HEK293 (cell line): Measurements from ENCODE around the gene TMEM121.

Experiments
- CTCF ChIA-PET: fragments of 350-600 bp; formaldehyde crosslinking; extraction: SDS; loops from one replicate; lab custom pipeline; 2021; ENCODE audit warnings: antibody characterized with exemption; lab: Yijun Ruan, JAX
- POLR2A ChIA-PET: fragments of 300-600 bp; formaldehyde crosslinking; extraction: SDS; loops from one replicate; lab custom pipeline; 2020; ENCODE audit warnings: antibody characterized with exemption, inconsistent platforms; lab: Yijun Ruan, JAX
- H3K27ac ChIP-seq: fragments of 200-500 bp; sonication (Bioruptor generic); 2 replicates; pipeline ENCODE4 v1.5.1; 2014; ENCODE audit warnings: low read depth, low read length, control low read depth, inconsistent platforms; ENCODE audit errors: extremely low read depth
- H3K36me3 ChIP-seq, 2 experiments: fragments of 200-500 bp in 1 of 2; sonication (Bioruptor generic) in 1 of 2; 1 replicate in 1 of 2; 2 replicates in 1 of 2; pipeline ENCODE4 v1.5.1; 2014 to 2017; ENCODE audit warnings: inconsistent platforms in 2 of 2, low read length in 2 of 2; ENCODE audit not compliant: control insufficient read depth in 2 of 2, insufficient read depth in 1 of 2
- H3K4me1 ChIP-seq: fragments of 200-500 bp; sonication (Bioruptor generic); 2 replicates; pipeline ENCODE4 v1.5.1; 2014; ENCODE audit warnings: mild to moderate bottlenecking, low read length, inconsistent platforms; ENCODE audit not compliant: control insufficient read depth, insufficient read depth
- H3K4me3 ChIP-seq: 2 replicates; pipeline ENCODE4 v1.5.1; 2011; ENCODE audit warnings: low read depth, mild to moderate bottlenecking, control low read depth, low read length, moderate library complexity
- H3K9me3 ChIP-seq: fragments of 200-500 bp; sonication (Bioruptor generic); 2 replicates; pipeline ENCODE4 v1.5.1; 2014; ENCODE audit warnings: low read depth, low read length, inconsistent platforms; ENCODE audit not compliant: control insufficient read depth, insufficient read depth
- KLF17 ChIP-seq: fragments of 450-650 bp; formaldehyde crosslinking; IDR thresholded peaks from 2 replicates; pipeline ENCODE4 v1.5.1; 2016; ENCODE audit warnings: missing biosample characterization, missing genetic modification characterization
- MZF1 ChIP-seq: fragments of 450-650 bp; formaldehyde crosslinking; IDR thresholded peaks from 2 replicates; pipeline ENCODE4 v1.5.1; 2017; ENCODE audit warnings: missing biosample characterization, missing genetic modification characterization, borderline replicate concordance
- TSHZ1 ChIP-seq: fragments of 450-650 bp; formaldehyde crosslinking; IDR thresholded peaks from 2 replicates; pipeline ENCODE4 v1.5.1; 2016; ENCODE audit warnings: missing biosample characterization, missing genetic modification characterization, borderline replicate concordance
- ZFHX2 ChIP-seq: fragments of 450-650 bp; formaldehyde crosslinking; conservative IDR thresholded peaks from 2 replicates; pipeline ENCODE4 v1.5.1; 2016; ENCODE audit warnings: missing biosample characterization, missing genetic modification characterization
- ZFP41 ChIP-seq: fragments of 450-650 bp; formaldehyde crosslinking; IDR thresholded peaks from 2 replicates; pipeline ENCODE4 v1.5.1; 2016; ENCODE audit warnings: missing biosample characterization, missing genetic modification characterization, borderline replicate concordance
- ZNF404 ChIP-seq: fragments of 450-650 bp; formaldehyde crosslinking; IDR thresholded peaks from 2 replicates; pipeline ENCODE4 v1.5.1; 2017; ENCODE audit warnings: missing biosample characterization, missing genetic modification characterization
- ZNF658 ChIP-seq: fragments of 450-650 bp; formaldehyde crosslinking; IDR thresholded peaks from 2 replicates; pipeline ENCODE4; 2016; ENCODE audit warnings: missing biosample characterization, missing genetic modification characterization
- TF ChIP-seq, protein P1 (sequence below): fragments of 450-650 bp; formaldehyde crosslinking; IDR thresholded peaks from 2 replicates; pipeline ENCODE4 v1.5.1; 2016; ENCODE audit warnings: missing biosample characterization, missing genetic modification characterization
- TF ChIP-seq, protein P2 (sequence below): fragments of 450-650 bp; formaldehyde crosslinking; IDR thresholded peaks from 2 replicates; pipeline ENCODE4 v1.5.1; 2016; ENCODE audit warnings: missing biosample characterization, missing genetic modification characterization
- TF ChIP-seq, protein P3 (sequence below): fragments of 450-650 bp; formaldehyde crosslinking; IDR thresholded peaks from 2 replicates; pipeline ENCODE4 v1.5.1; 2016; ENCODE audit warnings: missing biosample characterization, missing genetic modification characterization

Gene TMEM121

DNA sequence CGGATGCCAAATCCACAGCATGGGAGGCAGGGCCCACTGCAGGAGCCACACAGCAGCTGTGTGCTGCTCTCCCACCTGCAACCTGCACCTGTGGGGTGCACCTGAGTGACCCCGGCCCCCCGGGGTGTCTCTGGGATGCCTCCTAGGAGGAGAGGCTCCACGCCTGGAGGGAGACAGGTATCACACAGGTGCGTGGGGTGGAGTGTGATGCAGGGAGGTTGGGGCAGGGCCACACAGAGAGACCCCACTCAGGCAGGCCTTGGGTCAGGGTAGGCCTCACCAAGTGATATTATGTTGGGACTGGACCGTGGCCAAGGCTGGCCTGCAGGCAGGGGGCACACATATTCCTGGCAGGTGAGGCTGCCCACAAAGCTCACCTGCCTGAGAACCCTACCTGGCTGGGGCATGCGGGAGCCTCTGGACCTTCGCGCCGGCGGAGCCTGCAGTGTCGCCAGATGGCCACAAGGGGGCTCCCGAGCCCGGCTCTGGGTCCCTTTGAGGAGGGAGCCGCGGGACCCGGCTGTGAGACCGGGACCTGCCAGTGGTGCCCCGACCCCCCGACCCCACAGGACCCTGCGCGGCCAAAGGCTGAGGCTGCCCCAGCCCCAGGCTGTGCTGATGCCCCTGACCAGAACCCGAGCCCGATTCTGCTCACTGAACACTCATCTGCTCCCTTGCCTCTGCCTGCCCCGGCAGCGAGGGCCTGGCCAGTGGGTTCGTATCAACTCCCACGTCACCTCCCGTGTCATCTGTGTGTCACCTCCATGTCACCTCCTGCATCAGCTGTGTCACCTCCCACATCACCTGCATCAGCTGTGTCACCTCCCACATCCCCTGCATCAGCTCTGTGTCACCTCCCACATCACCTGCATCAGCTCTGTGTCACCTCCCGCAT, 11.4 kb downstream of the TMEM121 start (continued):
- TF ChIP-seq, protein P1, sequence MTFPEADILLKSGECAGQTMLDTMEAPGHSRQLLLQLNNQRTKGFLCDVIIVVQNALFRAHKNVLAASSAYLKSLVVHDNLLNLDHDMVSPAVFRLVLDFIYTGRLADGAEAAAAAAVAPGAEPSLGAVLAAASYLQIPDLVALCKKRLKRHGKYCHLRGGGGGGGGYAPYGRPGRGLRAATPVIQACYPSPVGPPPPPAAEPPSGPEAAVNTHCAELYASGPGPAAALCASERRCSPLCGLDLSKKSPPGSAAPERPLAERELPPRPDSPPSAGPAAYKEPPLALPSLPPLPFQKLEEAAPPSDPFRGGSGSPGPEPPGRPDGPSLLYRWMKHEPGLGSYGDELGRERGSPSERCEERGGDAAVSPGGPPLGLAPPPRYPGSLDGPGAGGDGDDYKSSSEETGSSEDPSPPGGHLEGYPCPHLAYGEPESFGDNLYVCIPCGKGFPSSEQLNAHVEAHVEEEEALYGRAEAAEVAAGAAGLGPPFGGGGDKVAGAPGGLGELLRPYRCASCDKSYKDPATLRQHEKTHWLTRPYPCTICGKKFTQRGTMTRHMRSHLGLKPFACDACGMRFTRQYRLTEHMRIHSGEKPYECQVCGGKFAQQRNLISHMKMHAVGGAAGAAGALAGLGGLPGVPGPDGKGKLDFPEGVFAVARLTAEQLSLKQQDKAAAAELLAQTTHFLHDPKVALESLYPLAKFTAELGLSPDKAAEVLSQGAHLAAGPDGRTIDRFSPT (tag by site-specific recombination) = no peak
- no peak for TF ChIP-seq MZF1 (tag by site-specific recombination)
- no peak for TF ChIP-seq ZNF658 (tag by site-specific recombination)
- TF ChIP-seq ZFP41 (tag by site-specific recombination) = no peak

- H3K27ac ChIP-seq = no peak overlapping the region
- no peaks in the 10 kb centered on the region for H3K9me3 ChIP-seq
- TF ChIP-seq KLF17 (no peak), ZNF404 (no peak), ZFHX2 (no peak), TSHZ1 (tag by site-specific recombination) (no peak)
- TF ChIP-seq, protein P2, sequence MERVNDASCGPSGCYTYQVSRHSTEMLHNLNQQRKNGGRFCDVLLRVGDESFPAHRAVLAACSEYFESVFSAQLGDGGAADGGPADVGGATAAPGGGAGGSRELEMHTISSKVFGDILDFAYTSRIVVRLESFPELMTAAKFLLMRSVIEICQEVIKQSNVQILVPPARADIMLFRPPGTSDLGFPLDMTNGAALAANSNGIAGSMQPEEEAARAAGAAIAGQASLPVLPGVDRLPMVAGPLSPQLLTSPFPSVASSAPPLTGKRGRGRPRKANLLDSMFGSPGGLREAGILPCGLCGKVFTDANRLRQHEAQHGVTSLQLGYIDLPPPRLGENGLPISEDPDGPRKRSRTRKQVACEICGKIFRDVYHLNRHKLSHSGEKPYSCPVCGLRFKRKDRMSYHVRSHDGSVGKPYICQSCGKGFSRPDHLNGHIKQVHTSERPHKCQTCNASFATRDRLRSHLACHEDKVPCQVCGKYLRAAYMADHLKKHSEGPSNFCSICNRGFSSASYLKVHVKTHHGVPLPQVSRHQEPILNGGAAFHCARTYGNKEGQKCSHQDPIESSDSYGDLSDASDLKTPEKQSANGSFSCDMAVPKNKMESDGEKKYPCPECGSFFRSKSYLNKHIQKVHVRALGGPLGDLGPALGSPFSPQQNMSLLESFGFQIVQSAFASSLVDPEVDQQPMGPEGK (tag by site-specific recombination) = no peak
- TF ChIP-seq, protein P3, sequence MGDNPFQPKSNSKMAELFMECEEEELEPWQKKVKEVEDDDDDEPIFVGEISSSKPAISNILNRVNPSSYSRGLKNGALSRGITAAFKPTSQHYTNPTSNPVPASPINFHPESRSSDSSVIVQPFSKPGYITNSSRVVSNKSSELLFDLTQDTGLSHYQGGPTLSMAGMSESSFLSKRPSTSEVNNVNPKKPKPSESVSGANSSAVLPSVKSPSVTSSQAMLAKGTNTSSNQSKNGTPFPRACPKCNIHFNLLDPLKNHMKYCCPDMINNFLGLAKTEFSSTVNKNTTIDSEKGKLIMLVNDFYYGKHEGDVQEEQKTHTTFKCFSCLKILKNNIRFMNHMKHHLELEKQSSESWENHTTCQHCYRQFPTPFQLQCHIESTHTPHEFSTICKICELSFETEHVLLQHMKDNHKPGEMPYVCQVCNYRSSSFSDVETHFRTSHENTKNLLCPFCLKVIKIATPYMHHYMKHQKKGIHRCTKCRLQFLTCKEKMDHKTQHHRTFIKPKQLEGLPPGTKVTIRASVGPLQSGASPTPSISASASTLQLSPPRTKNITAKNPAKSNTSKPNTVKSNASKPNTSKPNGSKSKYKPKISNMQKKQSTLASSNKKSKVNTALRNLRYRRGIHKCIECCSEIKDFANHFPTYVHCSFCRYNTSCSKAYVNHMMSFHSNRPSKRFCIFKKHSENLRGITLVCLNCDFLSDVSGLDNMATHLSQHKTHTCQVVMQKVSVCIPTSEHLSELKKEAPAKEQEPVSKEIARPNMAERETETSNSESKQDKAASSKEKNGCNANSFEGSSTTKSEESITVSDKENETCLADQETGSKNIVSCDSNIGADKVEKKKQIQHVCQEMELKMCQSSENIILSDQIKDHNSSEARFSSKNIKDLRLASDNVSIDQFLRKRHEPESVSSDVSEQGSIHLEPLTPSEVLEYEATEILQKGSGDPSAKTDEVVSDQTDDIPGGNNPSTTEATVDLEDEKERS = no peak
- TF ChIP-seq, all 188 proteins: peak for 0
- ChIA-PET POLR2A (no interaction called here), CTCF (interaction anchor here (0.6 to 2.0 kb wide), 7 partner anchors 10 to 402 kb away, joined by 3 to 8 read pairs (median 4); no protein-coding TSS in a partner anchor)
- no peaks in the 10 kb centered on the region for H3K4me1 ChIP-seq
- H3K4me3 ChIP-seq = no peak overlapping the region
- no peaks in the 10 kb centered on the region for H3K36me3 ChIP-seq
These were observed 12.2 kb downstream of the TMEM121 start for GRCh38 chr14:105538481-105539049.
